ENCODE results near the gene ZKSCAN1.

DNA sequence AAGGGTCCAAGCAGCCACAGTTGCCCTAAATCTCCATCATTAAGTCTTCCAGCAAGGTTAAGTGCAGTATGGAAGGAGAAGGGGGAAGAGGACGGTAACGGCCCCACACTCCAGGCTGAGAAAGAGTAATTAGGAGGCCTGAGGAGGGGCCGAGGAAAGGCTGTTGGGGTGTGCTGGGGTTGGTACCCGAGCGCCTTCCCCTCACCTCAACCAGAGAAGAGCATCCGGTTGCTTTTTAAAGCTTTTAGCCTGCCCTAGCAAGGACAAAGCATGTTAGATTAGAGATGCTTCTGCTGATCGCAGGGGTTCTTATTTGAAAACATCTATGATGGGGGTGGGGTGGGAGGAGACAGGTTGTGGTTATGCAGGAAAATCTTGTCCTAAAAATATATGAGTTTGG lies 25.2 kb downstream of the ZKSCAN1 start:
- TF ChIP-seq, protein P1, sequence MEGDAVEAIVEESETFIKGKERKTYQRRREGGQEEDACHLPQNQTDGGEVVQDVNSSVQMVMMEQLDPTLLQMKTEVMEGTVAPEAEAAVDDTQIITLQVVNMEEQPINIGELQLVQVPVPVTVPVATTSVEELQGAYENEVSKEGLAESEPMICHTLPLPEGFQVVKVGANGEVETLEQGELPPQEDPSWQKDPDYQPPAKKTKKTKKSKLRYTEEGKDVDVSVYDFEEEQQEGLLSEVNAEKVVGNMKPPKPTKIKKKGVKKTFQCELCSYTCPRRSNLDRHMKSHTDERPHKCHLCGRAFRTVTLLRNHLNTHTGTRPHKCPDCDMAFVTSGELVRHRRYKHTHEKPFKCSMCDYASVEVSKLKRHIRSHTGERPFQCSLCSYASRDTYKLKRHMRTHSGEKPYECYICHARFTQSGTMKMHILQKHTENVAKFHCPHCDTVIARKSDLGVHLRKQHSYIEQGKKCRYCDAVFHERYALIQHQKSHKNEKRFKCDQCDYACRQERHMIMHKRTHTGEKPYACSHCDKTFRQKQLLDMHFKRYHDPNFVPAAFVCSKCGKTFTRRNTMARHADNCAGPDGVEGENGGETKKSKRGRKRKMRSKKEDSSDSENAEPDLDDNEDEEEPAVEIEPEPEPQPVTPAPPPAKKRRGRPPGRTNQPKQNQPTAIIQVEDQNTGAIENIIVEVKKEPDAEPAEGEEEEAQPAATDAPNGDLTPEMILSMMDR (IDR thresholded peaks at IDR 0.05) = no peak
- TF ChIP-seq POLR2AphosphoS5 (IDR thresholded peaks at IDR 0.05) = no peak

Measured in gastroesophageal sphincter (tissue), 3 donors.